GM12878 (cell line): ENCODE measurements around the gene KIAA0408. TPM values are rescaled to one million over a fixed set of nuclear protein-coding genes. Genes with fewer than 3 reads are reported as not detected.
"Not testable (repeated sequence)": the region's sequence is repeated elsewhere in the genome, so short reads cannot be mapped to it uniquely, and the experiment has no call there.

Experiments used
- ATAC-seq: fragments of 200-7000 bp; cut with Tn5 transposase; 3 replicates; pipeline ENCODE4 v1.9.1; 2020; ENCODE audit warnings: mild to moderate bottlenecking, moderate library complexity
- BruUV-seq: library from RNA; stranded (reverse); fragments of 400-500 nt; replicated peaks from 2 replicates; lab custom pipeline; 2021; lab: Mats Ljungman, UMichigan
- CTCF ChIA-PET: fragments of 300-600 bp; sonication (Branson Sonifier 250); formaldehyde crosslinking; extraction: SDS; loops from one replicate; lab custom pipeline; 2021; ENCODE audit warnings: inconsistent platforms; lab: Yijun Ruan, JAX
- POLR2A ChIA-PET: fragments of 350-600 bp; formaldehyde crosslinking; extraction: SDS; loops from one replicate; lab custom pipeline; 2021; ENCODE audit warnings: inconsistent platforms; lab: Charles Lee
- RAD21 ChIA-PET: fragments of 300-600 bp; sonication (Branson Sonifier 250); formaldehyde crosslinking; loops from one replicate; lab custom pipeline; 2023; ENCODE audit warnings: antibody characterized with exemption; ENCODE audit not compliant: unreplicated experiment; lab: Charles Lee
- SMC1A ChIA-PET: fragments of 300-600 bp; sonication (Branson Sonifier 250); formaldehyde crosslinking; loops from one replicate; lab custom pipeline; 2023; ENCODE audit not compliant: unreplicated experiment, uncharacterized antibody; lab: Charles Lee
- DNase-seq: peaks from one replicate; pipeline ENCODE4 v3.0.0-alpha.2; 2011; ENCODE audit warnings: low read depth, low spot score
- FAIRE-seq: peaks from 3 replicates; lab custom pipeline; 2011; peaks lifted over from hg19 to GRCh38; lab: Jason Lieb, UNC
- H2AFZ ChIP-seq: 2 replicates; pipeline ENCODE4 v1.6.0; 2011; ENCODE audit warnings: low read depth, low read length, control low read depth; ENCODE audit not compliant: control insufficient read depth
- H3K27ac ChIP-seq: 2 replicates; pipeline ENCODE4 v1.5.1; 2011; ENCODE audit warnings: control low read depth; ENCODE audit not compliant: control insufficient read depth, insufficient read depth
- H3K27me3 ChIP-seq, 2 experiments: replicated peaks in 1 of 2; 2 replicates each; pipeline versions ENCODE4 v1.6.0 to v1.6.1; 2011; ENCODE audit warnings: low read length in 1 of 2; ENCODE audit not compliant: control insufficient read depth in 2 of 2, insufficient read depth in 2 of 2
- H3K36me3 ChIP-seq, 2 experiments: 2 replicates each; pipeline ENCODE4 v1.5.1; 2011; ENCODE audit warnings: low read length in 1 of 2; ENCODE audit not compliant: control insufficient read depth in 2 of 2, insufficient read depth in 2 of 2
- H3K4me1 ChIP-seq: 2 replicates; pipeline ENCODE4 v1.6.1; 2011; ENCODE audit warnings: mild to moderate bottlenecking, low read length, moderate library complexity, mixed read lengths; ENCODE audit not compliant: control insufficient read depth, insufficient read depth
- H3K4me2 ChIP-seq: 2 replicates; pipeline ENCODE4 v1.6.0; 2011; ENCODE audit warnings: control low read depth; ENCODE audit not compliant: control insufficient read depth, insufficient read depth
- H3K4me3 ChIP-seq: fragments of 200-600 bp; sonication (generic); 2 replicates; pipeline ENCODE4 v1.5.1; 2016
- H3K79me2 ChIP-seq: 2 replicates; pipeline ENCODE4 v1.6.0; 2011; ENCODE audit warnings: low read length; ENCODE audit not compliant: control insufficient read depth, insufficient read depth
- H3K9ac ChIP-seq: 2 replicates; pipeline ENCODE4 v1.8.0; 2011; ENCODE audit warnings: low read length, control low read depth, mixed read lengths; ENCODE audit not compliant: control insufficient read depth, insufficient read depth
- H3K9me3 ChIP-seq: replicated peaks from 3 replicates; pipeline ENCODE4 v1.5.1; 2011; ENCODE audit warnings: mild to moderate bottlenecking, low read length; ENCODE audit not compliant: control insufficient read depth, insufficient read depth
- H4K20me1 ChIP-seq: 2 replicates; pipeline ENCODE4 v1.6.0; 2011; ENCODE audit not compliant: control insufficient read depth, insufficient read depth
- FOXK2 ChIP-seq: fragments of 450-650 bp; IDR thresholded peaks from 2 replicates; pipeline ENCODE4 v1.6.1; 2017; ENCODE audit warnings: mild to moderate bottlenecking, moderate library complexity
- IKZF2 ChIP-seq, 2 experiments: fragments of 450-650 bp; IDR thresholded peaks; 2 replicates each; pipeline ENCODE4 v1.6.1; 2017; ENCODE audit warnings: mild to moderate bottlenecking in 2 of 2, moderate library complexity in 2 of 2
- MEF2A ChIP-seq: IDR thresholded peaks from 2 replicates; pipeline ENCODE4 v1.6.1; 2011; ENCODE audit warnings: low read depth, mild to moderate bottlenecking, low read length, moderate library complexity; ENCODE audit not compliant: insufficient read depth
- NFYB ChIP-seq: IDR thresholded peaks from 2 replicates; pipeline ENCODE4 v1.6.1; 2011; ENCODE audit warnings: low read depth, mild to moderate bottlenecking, low read length, improper control_type of control experiment, moderate library complexity; ENCODE audit not compliant: insufficient read depth
- POLR2A ChIP-seq: IDR thresholded peaks from 2 replicates; pipeline ENCODE4 v1.6.1; 2011; ENCODE audit warnings: low read depth, mild to moderate bottlenecking, low read length
- SIX5 ChIP-seq: IDR thresholded peaks from 2 replicates; pipeline ENCODE4 v1.6.1; 2011; ENCODE audit warnings: mild to moderate bottlenecking, low read depth, low read length, moderate library complexity; ENCODE audit not compliant: severe bottlenecking
- SMAD1 ChIP-seq: fragments of 450-650 bp; IDR thresholded peaks from 2 replicates; pipeline ENCODE4 v1.6.1; 2018; ENCODE audit warnings: mild to moderate bottlenecking, low read depth; ENCODE audit not compliant: partially characterized antibody
- SPI1 ChIP-seq: IDR thresholded peaks from 2 replicates; pipeline ENCODE4 v1.6.1; 2011; ENCODE audit warnings: low read depth, mild to moderate bottlenecking, low read length, moderate library complexity, borderline replicate concordance; ENCODE audit not compliant: insufficient read depth
- SRF ChIP-seq, 2 experiments: IDR thresholded peaks; 2 replicates each; pipeline ENCODE4 v1.6.1; 2011; ENCODE audit warnings: low read depth in 2 of 2, low read length in 2 of 2, mild to moderate bottlenecking in 1 of 2, moderate library complexity in 1 of 2
- WGBS: methylation state at CpG from one replicate; pipeline ENCODE4 v1.1.6; 2016; ENCODE audit warnings: low lambda C conversion rate; ENCODE audit not compliant: insufficient replicate concordance, insufficient coverage; ENCODE audit errors: missing lambda C conversion rate; 5-methylcytosine and 5-hydroxymethylcytosine counted together
- in situ Hi-C: fragments of 300-500 bp; cut with MboI; formaldehyde crosslinking; loops from 9 replicates; pipeline ENCODE4 v1.14.3; 2018; ENCODE audit warnings: mixed read lengths
- intact Hi-C: fragments of 100-400 bp; cut with micrococcal nuclease; formaldehyde crosslinking; loops from one replicate; pipeline ENCODE4 v1.14.2; 2022; ENCODE audit not compliant: unreplicated experiment
- polyA plus RNA-seq, 11 experiments: library from polyadenylated mRNA; depleted of rRNA in 4 of 11; unstranded in 6 of 11; stranded (reverse) in 5 of 11; fragments of >200 nt; fragmentation: Nextera tagmentation in 4 of 11; fragmentation: Illumina TruSeq in 1 of 11; extraction: Ambion mirVana in 4 of 11; extraction: Trizol in 1 of 11; gene quantifications; 1 replicate in 1 of 11; 2 replicates in 10 of 11; pipeline versions ENCODE4 v1.2.1 to v1.2.3, GENCODE V29; 2011 to 2016; ENCODE audit warnings: inconsistent platforms in 2 of 11, missing spikeins in 2 of 11, low read depth in 1 of 11
- total RNA-seq, 4 experiments: library from RNA; depleted of rRNA in 3 of 4; stranded (reverse); fragments of >200 nt in 3 of 4; fragmentation: Illumina TruSeq in 1 of 4; extraction: Trizol in 1 of 4; gene quantifications; 2 replicates each; pipeline versions ENCODE4 v1.2.1 to v1.2.3, GENCODE V29; 2013 to 2021

The KIAA0408 gene
- total and polyA plus RNA-seq, 10 of the 15 experiments (the other 5 are each of a cell fraction or from before 2014, with no cell fraction given), result 0.03 to 0.30 (median 0.06) TPM; not detected in 4

DNA sequence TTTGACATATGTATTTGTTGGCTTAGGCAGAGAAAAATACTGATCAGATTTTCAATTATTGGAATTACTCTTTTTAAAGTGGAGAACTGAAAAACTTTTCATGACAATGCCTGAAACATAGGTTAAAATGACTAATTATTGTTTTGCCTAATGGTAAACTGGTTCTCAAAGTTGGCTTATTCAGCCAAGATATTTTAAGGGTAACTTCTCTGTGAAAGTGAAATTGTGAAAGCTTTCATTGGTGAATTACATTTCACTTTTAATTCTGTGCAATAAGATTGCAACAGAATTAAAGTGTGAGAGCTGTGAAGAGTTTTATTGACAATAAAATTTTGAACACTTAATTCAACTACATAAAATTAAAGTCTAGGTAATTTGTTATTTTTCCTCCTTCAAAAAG is 24.5 kb downstream of the KIAA0408 start:
- no peak overlapping the region for H3K4me3 ChIP-seq
- ATAC-seq (no peak), DNase-seq (no peak), FAIRE-seq (no peak)
- H3K79me2 ChIP-seq, result no peaks in the 10 kb centered on the region
- in situ Hi-C loops, result no loop called here
- H3K9me3 ChIP-seq, result no peaks in the 10 kb centered on the region
- H3K4me2 ChIP-seq, result no peak overlapping the region
- H4K20me1 ChIP-seq, result no peaks in the 10 kb centered on the region
- H3K9ac ChIP-seq, result no peak overlapping the region
- no peaks in the 10 kb centered on the region for H3K27me3 ChIP-seq
- SMC1A ChIA-PET, result interaction anchor here (0.8 to 1.0 kb wide), 2 partner anchors 50 to 145 kb away, joined by 3 read pairs; no protein-coding TSS in a partner anchor
- no peak for TF ChIP-seq MEF2A
- no peak for TF ChIP-seq IKZF2 (IDR thresholded peaks at IDR 0.05)
- TF ChIP-seq FOXK2, result no peak
- TF ChIP-seq SMAD1, result no peak
- TF ChIP-seq SPI1, result no peak
- no peak for TF ChIP-seq SRF (IDR thresholded peaks at IDR 0.05; ENCODE audit: low read depth in 2 of 2, low read length in 2 of 2)
- TF ChIP-seq POLR2A, result no peak
- TF ChIP-seq SIX5, result no peak
- no peaks in the 10 kb centered on the region for H3K36me3 ChIP-seq
- POLR2A ChIA-PET, result no interaction called here
- intact Hi-C loops, result no loop called here
- H3K27ac ChIP-seq, result no peak overlapping the region
- no peak overlapping the region for H2AFZ ChIP-seq
- CTCF ChIA-PET, result interaction anchor here (0.8 kb wide), 1 partner anchor 669 kb away, joined by 3 read pairs; no protein-coding TSS in a partner anchor
- RAD21 ChIA-PET, result no interaction called here
- H3K4me1 ChIP-seq, result no peaks in the 10 kb centered on the region
- no TSS peak for BruUV-seq

- H3K27me3 ChIP-seq, intact Hi-C loops, H3K36me3 ChIP-seq, BruUV-seq, H3K4me1 ChIP-seq, RAD21 ChIA-PET, H3K9me3 ChIP-seq, ATAC-seq, in situ Hi-C loops, FAIRE-seq, DNase-seq, H2AFZ ChIP-seq, H3K4me3 ChIP-seq, H3K9ac ChIP-seq, SMC1A ChIA-PET, POLR2A ChIA-PET, H3K27ac ChIP-seq, H3K79me2 ChIP-seq, H4K20me1 ChIP-seq, H3K4me2 ChIP-seq: not testable (repeated sequence)
- 71% methylated on average over 9 of the region's 9 CpGs for WGBS
- 0 out of 2 replicates have a peak, but pooled peaks have one; percentile 40 for TF ChIP-seq NFYB
- CTCF ChIA-PET, result interaction anchor here (0.6 to 0.7 kb wide), 2 partner anchors 12 to 129 kb away, joined by 3 read pairs; no protein-coding TSS in a partner anchor
These were observed 30.6 kb downstream of the KIAA0408 start for GRCh38 chr6:127428562-127428961.
